H1 (cell line): Measurements from ENCODE around the gene ZNF358. TPM values are rescaled to one million over a fixed set of nuclear protein-coding genes. Genes with fewer than 3 reads are reported as not detected.

Experiments
- CTCF ChIA-PET: fragments of 300-600 bp; sonication (Branson Sonifier 250); formaldehyde crosslinking; loops from one replicate; lab custom pipeline; 2021; ENCODE audit not compliant: partially characterized antibody; lab: Charles Lee
- POLR2A ChIA-PET: fragments of 300-600 bp; sonication (Branson Sonifier 250); formaldehyde crosslinking; loops from one replicate; lab custom pipeline; 2021; ENCODE audit warnings: inconsistent platforms; ENCODE audit not compliant: partially characterized antibody; lab: Charles Lee
- DNase-seq, 2 experiments: peaks; one replicate each; pipeline versions ENCODE4 v3.0.0 to v3.0.0-alpha.2; 2010 to 2022; ENCODE audit warnings: low spot score in 2 of 2, low read depth in 1 of 2, mixed read lengths in 1 of 2
- FAIRE-seq: peaks from 2 replicates; lab custom pipeline; 2011; peaks lifted over from hg19 to GRCh38; lab: Jason Lieb, UNC
- H2AFZ ChIP-seq: 2 replicates; pipeline ENCODE4 v1.8.1; 2012; ENCODE audit warnings: low read length, inconsistent platforms
- H2AK5ac ChIP-seq: 2 replicates; pipeline ENCODE4 v1.6.1; 2013; ENCODE audit warnings: low read depth, low read length
- H2BK120ac ChIP-seq: replicated peaks from 2 replicates; pipeline ENCODE3; 2013; ENCODE audit warnings: low read depth, low read length, inconsistent platforms
- H2BK12ac ChIP-seq: 2 replicates; pipeline ENCODE4 v1.6.1; 2013; ENCODE audit warnings: low read depth, low read length
- H2BK15ac ChIP-seq: 2 replicates; pipeline ENCODE4 v1.6.1; 2013; ENCODE audit warnings: low read length
- H2BK20ac ChIP-seq: 2 replicates; pipeline ENCODE4 v1.6.1; 2013; ENCODE audit warnings: low read length
- H2BK5ac ChIP-seq: 2 replicates; pipeline ENCODE4 v1.6.1; 2013; ENCODE audit warnings: low read depth, low read length
- H3K14ac ChIP-seq: 2 replicates; pipeline ENCODE4 v1.6.1; 2013; ENCODE audit warnings: inconsistent platforms; ENCODE audit not compliant: insufficient read length
- H3K18ac ChIP-seq: 2 replicates; pipeline ENCODE4 v1.6.1; 2013; ENCODE audit warnings: low read length; ENCODE audit errors: extremely low read depth
- H3K23ac ChIP-seq: 2 replicates; pipeline ENCODE4 v1.6.1; 2013; ENCODE audit warnings: inconsistent platforms; ENCODE audit not compliant: insufficient read length
- H3K23me2 ChIP-seq: 2 replicates; pipeline ENCODE4 v1.6.1; 2013; ENCODE audit warnings: low read depth, low read length
- H3K27ac ChIP-seq: 2 replicates; pipeline ENCODE4 v1.6.1; 2011; ENCODE audit warnings: low read depth, low read length, inconsistent platforms
- H3K27me3 ChIP-seq, 4 experiments: replicated peaks in 1 of 4; 1 replicate in 1 of 4; 2 replicates in 3 of 4; pipeline versions ENCODE4 v1.6.1 to v1.8.1; 2011 to 2013; ENCODE audit warnings: low read length in 3 of 4, mild to moderate bottlenecking in 3 of 4, inconsistent platforms in 2 of 4, mixed read lengths in 2 of 4, moderate library complexity in 1 of 4; ENCODE audit not compliant: control insufficient read depth in 3 of 4, insufficient read depth in 3 of 4; ENCODE audit errors: extremely low read depth in 1 of 4
- H3K36me3 ChIP-seq, 4 experiments: 2 replicates each; pipeline versions ENCODE4 v1.6.1 to v1.8.1; 2011 to 2013; ENCODE audit warnings: mild to moderate bottlenecking in 4 of 4, low read length in 3 of 4, moderate library complexity in 2 of 4, control low read depth in 1 of 4, inconsistent platforms in 1 of 4; ENCODE audit not compliant: insufficient read depth in 4 of 4, control insufficient read depth in 2 of 4
- H3K4ac ChIP-seq: replicated peaks from 2 replicates; pipeline ENCODE3; 2013; ENCODE audit warnings: low read length, low read depth, mixed read lengths, inconsistent platforms; ENCODE audit not compliant: insufficient read length
- H3K4me1 ChIP-seq, 4 experiments: replicated peaks in 1 of 4; 1 replicate in 1 of 4; 2 replicates in 3 of 4; pipeline versions ENCODE4 v1.6.1 to v1.8.1; 2011 to 2013; ENCODE audit warnings: low read length in 3 of 4, inconsistent platforms in 2 of 4, mixed read lengths in 1 of 4; ENCODE audit not compliant: insufficient read depth in 4 of 4, control insufficient read depth in 3 of 4
- H3K4me2 ChIP-seq, 2 experiments: 2 replicates each; pipeline versions ENCODE4 v1.6.1 to v1.8.1; 2011 to 2013; ENCODE audit warnings: low read depth in 2 of 2, low read length in 2 of 2, control low read depth in 1 of 2, inconsistent platforms in 1 of 2, mild to moderate bottlenecking in 1 of 2; ENCODE audit not compliant: insufficient read depth in 1 of 2
- H3K4me3 ChIP-seq, 4 experiments: fragments of 200-600, 300-600 bp in 1 of 4; sonication (generic), shearing (Covaris generic), sonication (Bioruptor Twin) in 1 of 4; 2 replicates each; pipeline versions ENCODE4 v1.5.1 to v1.8.1; 2011 to 2016; ENCODE audit warnings: low read length in 4 of 4, low read depth in 3 of 4, control low read depth in 2 of 4, inconsistent platforms in 2 of 4, mild to moderate bottlenecking in 2 of 4, mixed read lengths in 1 of 4, moderate library complexity in 1 of 4; ENCODE audit not compliant: insufficient read depth in 2 of 4; ENCODE audit errors: extremely low read depth in 1 of 4
- H3K56ac ChIP-seq: replicated peaks from 2 replicates; pipeline ENCODE3; 2013; ENCODE audit warnings: low read depth, mild to moderate bottlenecking, mixed read lengths, low read length, inconsistent platforms; ENCODE audit not compliant: insufficient read length
- H3K79me1 ChIP-seq: 2 replicates; pipeline ENCODE4 v1.6.1; 2013; ENCODE audit warnings: low read depth, low read length, control low read depth
- H3K79me2 ChIP-seq, 2 experiments: 2 replicates each; pipeline versions ENCODE4 v1.6.1 to v1.8.1; 2012 to 2013; ENCODE audit warnings: low read length in 2 of 2, mild to moderate bottlenecking in 2 of 2, inconsistent platforms in 1 of 2; ENCODE audit not compliant: insufficient read depth in 2 of 2, control insufficient read depth in 1 of 2
- H3K9ac ChIP-seq, 4 experiments: replicated peaks in 1 of 4; 1 replicate in 1 of 4; 2 replicates in 3 of 4; pipeline versions ENCODE4 v1.6.1 to v1.8.1; 2011 to 2013; ENCODE audit warnings: low read depth in 3 of 4, low read length in 3 of 4, control low read depth in 2 of 4, mild to moderate bottlenecking in 2 of 4, moderate library complexity in 2 of 4, inconsistent platforms in 1 of 4; ENCODE audit errors: extremely low read depth in 1 of 4
- H3K9me3 ChIP-seq, 2 experiments: 2 replicates each; pipeline versions ENCODE4 v1.6.1 to v1.8.1; 2012 to 2013; ENCODE audit warnings: mild to moderate bottlenecking in 2 of 2, moderate library complexity in 2 of 2, control low read depth in 1 of 2, inconsistent platforms in 1 of 2, low read depth in 1 of 2, low read length in 1 of 2, mixed read lengths in 1 of 2; ENCODE audit not compliant: insufficient read depth in 2 of 2
- H4K20me1 ChIP-seq, 2 experiments: replicated peaks in 1 of 2; 2 replicates each; pipeline versions ENCODE3 to v1.8.1; 2011 to 2013; ENCODE audit warnings: inconsistent platforms in 2 of 2, low read length in 2 of 2, mild to moderate bottlenecking in 1 of 2; ENCODE audit not compliant: insufficient read depth in 2 of 2, control insufficient read depth in 1 of 2
- H4K5ac ChIP-seq: 2 replicates; pipeline ENCODE4 v1.6.1; 2013; ENCODE audit warnings: low read length, low read depth, mixed read lengths, inconsistent platforms; ENCODE audit not compliant: insufficient read length
- H4K8ac ChIP-seq: 2 replicates; pipeline ENCODE4 v1.8.0; 2013; ENCODE audit warnings: mild to moderate bottlenecking, moderate library complexity, low read length, inconsistent platforms; ENCODE audit not compliant: insufficient read depth; ENCODE audit errors: extremely low read depth
- H4K91ac ChIP-seq: replicated peaks from 2 replicates; pipeline ENCODE3; 2013; ENCODE audit warnings: low read length, mixed read lengths, inconsistent platforms; ENCODE audit not compliant: insufficient read length
- POLR2A ChIP-seq, 2 experiments: IDR thresholded peaks; 1 replicate in 1 of 2; 2 replicates in 1 of 2; pipeline ENCODE4 v1.6.1; 2011; ENCODE audit warnings: low read depth in 2 of 2, low read length in 2 of 2, mild to moderate bottlenecking in 2 of 2; ENCODE audit errors: control extremely low read depth in 1 of 2
- RBBP5 ChIP-seq: IDR thresholded peaks from 2 replicates; pipeline ENCODE4 v1.7.1; 2012; ENCODE audit warnings: low read depth, mild to moderate bottlenecking, inconsistent platforms, low read length, moderate library complexity, borderline replicate concordance
- SP1 ChIP-seq: IDR thresholded peaks from 2 replicates; pipeline ENCODE4 v1.6.1; 2011; ENCODE audit warnings: low read depth, low read length
- WGBS, 2 experiments: shearing (Covaris generic) in 1 of 2; methylation state at CpG; one replicate each; pipeline versions ENCODE4 v1.1.6 to v1.1.7; 2013 to 2015; ENCODE audit warnings: low lambda C conversion rate in 2 of 2, mixed read lengths in 2 of 2, inconsistent platforms in 1 of 2, low coverage in 1 of 2, missing lambda C conversion rate in 1 of 2; ENCODE audit not compliant: insufficient replicate concordance in 2 of 2, insufficient coverage in 1 of 2, insufficient read length in 1 of 2; ENCODE audit errors: extremely low coverage in 1 of 2, missing lambda C conversion rate in 1 of 2; 5-methylcytosine and 5-hydroxymethylcytosine counted together
- polyA plus RNA-seq, 7 experiments: library from polyadenylated mRNA; depleted of rRNA in 3 of 7; stranded (reverse) in 5 of 7; unstranded in 2 of 7; fragments of >200 nt in 5 of 7; fragments of 200-250 nt in 2 of 7; gene quantifications; 1 replicate in 5 of 7; 2 replicates in 1 of 7; 4 replicates in 1 of 7; pipeline versions ENCODE4 v1.2.1 to v1.2.3, GENCODE V29; 2011 to 2013; ENCODE audit warnings: missing spikeins in 2 of 7, mixed read lengths in 2 of 7
- total RNA-seq: library from RNA; stranded (reverse); fragmentation: NEBNext Ultra II Directional; extraction: Animal tissue kit (Norgen Biotek cat#: 25700); gene quantifications from 2 replicates; pipeline ENCODE4 v1.2.1, GENCODE V29; 2021

The ZNF358 gene
- total and polyA plus RNA-seq, 2 of the 8 experiments (the other 6 are each of a cell fraction or from before 2014, with no cell fraction given), result 40.0 to 60.3 TPM

DNA sequence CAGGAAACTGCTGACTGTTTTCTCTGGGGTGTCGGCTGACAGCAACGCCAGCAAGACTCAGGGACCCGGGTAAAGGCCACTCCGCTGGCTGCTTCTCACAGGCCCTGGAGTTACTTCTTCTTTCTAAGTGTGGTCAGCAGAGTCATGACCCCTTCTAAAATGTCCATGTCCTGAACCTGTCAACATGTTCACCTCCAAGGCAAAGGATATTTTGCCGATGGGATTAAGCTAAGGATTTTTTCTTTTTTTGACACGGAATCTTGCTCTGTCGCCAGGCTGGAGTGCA is 35.0 kb upstream of the ZNF358 start:
- ChIA-PET POLR2A (interaction anchor here (1.0 kb wide), 2 partner anchors 20 to 70 kb away, joined by 3 read pairs; no protein-coding TSS in a partner anchor), CTCF (interaction anchor here (0.7 to 1.9 kb wide), 3 partner anchors 13 to 126 kb away, joined by 3 to 6 read pairs (median 4); a partner anchor contains a TSS)
- Histone ChIP-seq H2AFZ (no peak overlapping the region), H3K14ac (no peak overlapping the region), H2AK5ac (no peak overlapping the region), H3K4ac (no peak overlapping the region), H3K23me2 (no peaks in the 10 kb centered on the region; the same call in 1 of the 2 replicates), H3K4me2 (no peak overlapping the region), H3K79me2 (no peaks in the 10 kb centered on the region), H3K79me1 (no peaks in the 10 kb centered on the region), H3K9ac (no peak overlapping the region), H3K23ac (no peak overlapping the region), H2BK120ac (no peak overlapping the region), H2BK5ac (no peak overlapping the region), H2BK15ac (no peak overlapping the region), H4K5ac (no peak overlapping the region), H3K4me1 (peaks cover 0 to 15% (median 12%) of the 10 kb centered on the region in 4 experiments; a peak in 5 of 7 replicates), H3K18ac (no peak overlapping the region), H4K91ac (no peak overlapping the region), H4K8ac (peak overlapping the region; percentile 47; the same call in 1 of the 2 replicates), H3K4me3 (no peak overlapping the region), H3K9me3 (no peaks in the 10 kb centered on the region), H3K27ac (no peak overlapping the region), H2BK12ac (no peak overlapping the region), H2BK20ac (no peak overlapping the region), H3K36me3 (no peaks in the 10 kb centered on the region), H4K20me1 (no peaks in the 10 kb centered on the region), H3K56ac (no peak overlapping the region), H3K27me3 (peaks cover 0 to 2% (median 0%) of the 10 kb centered on the region in 4 experiments; a peak in 3 of 7 replicates)
- TF ChIP-seq RBBP5 (no peak), SP1 (no peak), POLR2A (IDR thresholded peaks at IDR 0.05; ENCODE audit: control extremely low read depth in 1 of 2, low read depth in 2 of 2, low read length in 2 of 2) (no peak)
- FAIRE-seq, result no peak
- no peak for DNase-seq
- 88% methylated on average over 7 of the region's 7 CpGs; no CpG with 5 or more reads in 1 of the 2 experiments for WGBS, 2 experiments
